ENCODE measurements around the gene C10orf53. TPM values are rescaled to one million over a fixed set of nuclear protein-coding genes. Genes with fewer than 3 reads are reported as not detected.

Gene C10orf53
- total RNA-seq, 1 donor from 2014 or later: not detected

GRCh38 chr10:49691588-49691987, 12.1 kb downstream of the C10orf53 start:
- Histone ChIP-seq H3K9me3 (no peaks in the 10 kb centered on the region), H3K4me1 (no peaks in the 10 kb centered on the region), H3K27me3 (no peaks in the 10 kb centered on the region), H3K36me3 (no peaks in the 10 kb centered on the region), H3K4me3 (no peak overlapping the region), H3K27ac (no peak overlapping the region)
- peak in 1 of 2 donors; percentile 76 for DNase-seq (ENCODE audit: extremely low spot score in 2 of 2)
- intact Hi-C loops (cut with DNase I): no loop called here
- TF ChIP-seq POLR2AphosphoS5 (IDR thresholded peaks at IDR 0.05; ENCODE audit: insufficient read depth in 1 of 2, low read depth in 1 of 2) (no peak), CTCF (IDR thresholded peaks at IDR 0.05) (no peak), POLR2A (IDR thresholded peaks at IDR 0.05) (no peak)

GRCh38 chr10:49694466-49694865, 15.0 kb downstream of the C10orf53 start:
- intact Hi-C loops (cut with DNase I): no loop called here

GRCh38 chr10:49696311-49696710, 16.9 kb downstream of the C10orf53 start:
- Histone ChIP-seq H3K27ac (no peak overlapping the region), H3K9me3 (no peaks in the 10 kb centered on the region), H3K36me3 (no peaks in the 10 kb centered on the region), H3K27me3 (no peaks in the 10 kb centered on the region), H3K4me1 (no peaks in the 10 kb centered on the region), H3K4me3 (no peak overlapping the region)
- TF ChIP-seq POLR2A (IDR thresholded peaks at IDR 0.05): no peak
- no peak for TF ChIP-seq CTCF (IDR thresholded peaks at IDR 0.05)
- no peak for TF ChIP-seq POLR2AphosphoS5 (IDR thresholded peaks at IDR 0.05; ENCODE audit: insufficient read depth in 1 of 2, low read depth in 1 of 2)
- intact Hi-C loops (cut with DNase I): no loop called here
- no peak for DNase-seq (ENCODE audit: extremely low spot score in 2 of 2)

More at GRCh38 chr10:49694466-49694865, 15.0 kb downstream of the C10orf53 start:
- H3K9me3 ChIP-seq: no peaks in the 10 kb centered on the region
- H3K27me3 ChIP-seq: no peaks in the 10 kb centered on the region
- H3K36me3 ChIP-seq: no peaks in the 10 kb centered on the region
- TF ChIP-seq POLR2A (IDR thresholded peaks at IDR 0.05) (no peak), CTCF (IDR thresholded peaks at IDR 0.05) (no peak), POLR2AphosphoS5 (IDR thresholded peaks at IDR 0.05; ENCODE audit: insufficient read depth in 1 of 2, low read depth in 1 of 2) (no peak)
- H3K4me1 ChIP-seq: no peaks in the 10 kb centered on the region
- no peak for DNase-seq (ENCODE audit: extremely low spot score in 2 of 2)
- no peak overlapping the region for H3K4me3 ChIP-seq
- no peak overlapping the region for H3K27ac ChIP-seq

- intact Hi-C loops (cut with DNase I): no loop called here
- H3K27ac ChIP-seq: no peak overlapping the region
- no peaks in the 10 kb centered on the region for H3K4me1 ChIP-seq
- no peak overlapping the region for H3K4me3 ChIP-seq
- no peak for TF ChIP-seq CTCF (IDR thresholded peaks at IDR 0.05)
- TF ChIP-seq POLR2A (IDR thresholded peaks at IDR 0.05): no peak
- TF ChIP-seq POLR2AphosphoS5 (IDR thresholded peaks at IDR 0.05; ENCODE audit: insufficient read depth in 1 of 2, low read depth in 1 of 2): no peak
- no peaks in the 10 kb centered on the region for H3K36me3 ChIP-seq
- H3K9me3 ChIP-seq: no peaks in the 10 kb centered on the region
- DNase-seq (ENCODE audit: extremely low spot score in 2 of 2): peak in 1 of 2 donors; percentile 54
- H3K27me3 ChIP-seq: no peaks in the 10 kb centered on the region
These were observed 19.2 kb downstream of the C10orf53 start for GRCh38 chr10:49698679-49699078.

- Histone ChIP-seq H3K4me1 (no peaks in the 10 kb centered on the region), H3K27ac (no peak overlapping the region), H3K4me3 (no peak overlapping the region), H3K27me3 (no peaks in the 10 kb centered on the region), H3K9me3 (no peaks in the 10 kb centered on the region), H3K36me3 (no peaks in the 10 kb centered on the region)
- DNase-seq (ENCODE audit: extremely low spot score in 2 of 2): no peak
- TF ChIP-seq POLR2AphosphoS5 (IDR thresholded peaks at IDR 0.05; ENCODE audit: insufficient read depth in 1 of 2, low read depth in 1 of 2) (no peak), POLR2A (IDR thresholded peaks at IDR 0.05) (no peak), CTCF (IDR thresholded peaks at IDR 0.05) (no peak)
- intact Hi-C loops (cut with DNase I): no loop called here
These were observed 20.8 kb downstream of the C10orf53 start for GRCh38 chr10:49700211-49700610.

All from vagina (tissue), 2 donors.